ENCODE measurements around the gene AFF2. TPM values are rescaled to one million over a fixed set of nuclear protein-coding genes. Genes with fewer than 3 reads are reported as not detected.
A peak's percentile ranks its signal among the peaks of the same experiment; 100 is the strongest.

AFF2 gene
- polyA plus RNA-seq, 10 donors = 1.2 to 3.5 (median 1.6) TPM

GRCh38 chrX:148732743-148733142 lies 232.3 kb downstream of the AFF2 start:
- no peak for DNase-seq

- no peak for DNase-seq
Observed at GRCh38 chrX:148741441-148741840, 241.0 kb downstream of the AFF2 start.

- DNase-seq = no peak
Observed at GRCh38 chrX:148755111-148755510, 254.7 kb downstream of the AFF2 start.

- no peak for DNase-seq
Observed at GRCh38 chrX:148763896-148764295, 263.5 kb downstream of the AFF2 start.

GRCh38 chrX:148768296-148768695 lies 267.9 kb downstream of the AFF2 start:
- DNase-seq = no peak

- peak in 1 of 3 donors; percentile 11 for DNase-seq
Observed at GRCh38 chrX:148771440-148771839, 271.0 kb downstream of the AFF2 start.

GRCh38 chrX:148774276-148774675 lies 273.9 kb downstream of the AFF2 start:
- DNase-seq = no peak

- DNase-seq = no peak
Observed at GRCh38 chrX:148784137-148784536, 283.7 kb downstream of the AFF2 start.

- DNase-seq = no peak
Observed at GRCh38 chrX:148784856-148785255, 284.4 kb downstream of the AFF2 start.

GRCh38 chrX:148785256-148785655 lies 284.8 kb downstream of the AFF2 start:
- DNase-seq = no peak

GRCh38 chrX:148788449-148788848 lies 288.0 kb downstream of the AFF2 start:
- no peak for DNase-seq

GRCh38 chrX:148794350-148794749 lies 293.9 kb downstream of the AFF2 start:
- DNase-seq = no peak

GRCh38 chrX:148804579-148805355 lies 304.4 kb downstream of the AFF2 start:
- no peak for DNase-seq

GRCh38 chrX:148806145-148806870 lies 305.9 kb downstream of the AFF2 start:
- no peak for DNase-seq

GRCh38 chrX:148808833-148809232 lies 308.4 kb downstream of the AFF2 start:
- DNase-seq = no peak

GRCh38 chrX:148811236-148811635 lies 310.8 kb downstream of the AFF2 start:
- DNase-seq = peak in 1 of 3 donors; percentile 11

- no peak for DNase-seq
Observed at GRCh38 chrX:148813422-148813821, 313.0 kb downstream of the AFF2 start.

GRCh38 chrX:148813967-148814366 lies 313.6 kb downstream of the AFF2 start:
- DNase-seq = no peak

- no peak for DNase-seq
Observed at GRCh38 chrX:148815218-148815961, 315.0 kb downstream of the AFF2 start.

- DNase-seq = no peak
Observed at GRCh38 chrX:148823986-148824385, 323.6 kb downstream of the AFF2 start.

- DNase-seq = no peak
Observed at GRCh38 chrX:148825696-148826095, 325.3 kb downstream of the AFF2 start.

- DNase-seq = no peak
Observed at GRCh38 chrX:148836741-148837140, 336.3 kb downstream of the AFF2 start.

GRCh38 chrX:148850631-148851030 lies 350.2 kb downstream of the AFF2 start:
- no peak for DNase-seq

Data from muscle of back (tissue), 11 donors.